Astrocyte (in vitro differentiated cells and primary cell): ENCODE measurements around the gene DCDC1. TPM values are rescaled to one million over a fixed set of nuclear protein-coding genes. Genes with fewer than 3 reads are reported as not detected.

Experiments used
- DNase-seq: peaks from one replicate; pipeline ENCODE4 v3.0.0-alpha.2; 2010; ENCODE audit warnings: low read depth
- FAIRE-seq: peaks from 2 replicates; lab custom pipeline; 2011; peaks lifted over from hg19 to GRCh38; lab: Jason Lieb, UNC
- H2AFZ ChIP-seq: 2 replicates; pipeline ENCODE4 v1.6.0; 2012; ENCODE audit warnings: low read depth, low read length, inconsistent platforms
- H3K27ac ChIP-seq: 2 replicates; pipeline ENCODE4 v1.5.1; 2011; ENCODE audit warnings: low read depth, low read length, inconsistent platforms
- H3K27me3 ChIP-seq: 2 replicates; pipeline ENCODE4 v1.6.0; 2011; ENCODE audit warnings: low read length, inconsistent platforms; ENCODE audit not compliant: insufficient read depth
- H3K36me3 ChIP-seq: 2 replicates; pipeline ENCODE4 v1.5.1; 2011; ENCODE audit warnings: low read length, inconsistent platforms; ENCODE audit not compliant: insufficient read depth
- H3K4me1 ChIP-seq: 2 replicates; pipeline ENCODE4 v1.5.1; 2011; ENCODE audit warnings: low read length, inconsistent platforms; ENCODE audit not compliant: insufficient read depth
- H3K4me2 ChIP-seq: 2 replicates; pipeline ENCODE4 v1.6.0; 2012; ENCODE audit warnings: low read length, inconsistent platforms
- H3K4me3 ChIP-seq: 2 replicates; pipeline ENCODE4 v1.5.1; 2011; ENCODE audit warnings: low read depth, mild to moderate bottlenecking, low read length, inconsistent platforms; ENCODE audit not compliant: insufficient read depth
- H3K79me2 ChIP-seq: 2 replicates; pipeline ENCODE4 v1.6.0; 2012; ENCODE audit warnings: mild to moderate bottlenecking, low read length, inconsistent platforms; ENCODE audit not compliant: insufficient read depth
- H3K9ac ChIP-seq: 2 replicates; pipeline ENCODE4 v1.6.0; 2012; ENCODE audit warnings: mild to moderate bottlenecking, low read length, inconsistent platforms
- H3K9me3 ChIP-seq: 2 replicates; pipeline ENCODE4 v1.5.1; 2012; ENCODE audit warnings: low read depth, mild to moderate bottlenecking, low read length, inconsistent platforms; ENCODE audit not compliant: insufficient read depth
- H4K20me1 ChIP-seq: 2 replicates; pipeline ENCODE4 v1.6.0; 2012; ENCODE audit warnings: low read length, inconsistent platforms; ENCODE audit not compliant: insufficient read depth
- H3K27ac Mint-ChIP-seq: one replicate; pipeline ENCODE4 v1.8.0; 2021; ENCODE audit warnings: mild to moderate bottlenecking, mixed read lengths; ENCODE audit not compliant: unreplicated experiment
- H3K27me3 Mint-ChIP-seq: one replicate; pipeline ENCODE4 v1.8.0; 2021; ENCODE audit warnings: low read depth, mixed read lengths; ENCODE audit not compliant: unreplicated experiment
- H3K36me3 Mint-ChIP-seq: one replicate; pipeline ENCODE4 v1.8.0; 2021; ENCODE audit warnings: low read depth, mixed read lengths; ENCODE audit not compliant: unreplicated experiment
- H3K4me1 Mint-ChIP-seq: one replicate; pipeline ENCODE4 v1.8.0; 2021; ENCODE audit warnings: low read depth, mixed read lengths; ENCODE audit not compliant: unreplicated experiment
- H3K4me3 Mint-ChIP-seq: one replicate; pipeline ENCODE4 v1.8.0; 2021; ENCODE audit warnings: mild to moderate bottlenecking, moderate library complexity, mixed read lengths; ENCODE audit not compliant: unreplicated experiment
- H3K9me3 Mint-ChIP-seq: one replicate; pipeline ENCODE4 v1.8.0; 2021; ENCODE audit warnings: mild to moderate bottlenecking, mixed read lengths; ENCODE audit not compliant: unreplicated experiment
- EZH2 ChIP-seq: IDR thresholded peaks from 2 replicates; pipeline ENCODE4 v1.6.1; 2012; ENCODE audit warnings: mild to moderate bottlenecking, low read length, inconsistent platforms; ENCODE audit not compliant: insufficient read depth
- total RNA-seq: library from RNA; stranded (reverse); gene quantifications from 2 replicates; pipeline ENCODE4 v1.2.1, GENCODE V29; 2021
- TF ChIP-seq, protein P1 (sequence below): IDR thresholded peaks from 2 replicates; pipeline ENCODE4 v1.5.1; 2011; ENCODE audit warnings: low read depth, mild to moderate bottlenecking, inconsistent platforms, low read length, moderate library complexity; ENCODE audit not compliant: insufficient read depth

Gene DCDC1
- total RNA-seq, 1 donor from 2014 or later: 1.4 TPM

DNA sequence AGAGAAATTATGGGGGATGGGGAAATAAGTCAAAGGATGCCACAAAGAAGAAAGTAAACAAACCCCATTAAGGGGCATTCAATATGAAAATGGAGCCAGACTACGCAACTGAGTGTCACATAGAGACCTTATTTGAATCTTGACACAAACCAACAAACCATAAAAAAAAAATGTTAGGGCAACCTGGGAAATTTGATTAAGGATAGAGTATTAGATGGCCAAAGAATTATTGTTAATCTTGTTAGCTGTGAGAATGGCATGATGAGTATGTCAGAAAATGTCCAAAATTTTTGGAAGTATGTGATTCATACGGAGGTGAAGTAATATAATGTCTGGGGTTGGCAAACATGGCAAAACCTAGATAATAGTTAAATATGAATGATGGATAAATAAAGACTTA lies 461.3 kb downstream of the DCDC1 start:
- no peak overlapping the region for H3K4me3 ChIP-seq
- H2AFZ ChIP-seq: no peak overlapping the region
- FAIRE-seq: no peak
- no peaks in the 10 kb centered on the region for H3K79me2 ChIP-seq
- no peaks in the 10 kb centered on the region for H3K36me3 ChIP-seq
- Mint-ChIP-seq H3K4me1 (no peaks in the 10 kb centered on the region), H3K4me3 (no peak overlapping the region), H3K36me3 (peaks cover 2% of the 10 kb centered on the region), H3K9me3 (no peaks in the 10 kb centered on the region), H3K27ac (no peak overlapping the region), H3K27me3 (peaks cover 2% of the 10 kb centered on the region)
- no peaks in the 10 kb centered on the region for H3K9me3 ChIP-seq
- TF ChIP-seq EZH2: no peak
- TF ChIP-seq, protein P1, sequence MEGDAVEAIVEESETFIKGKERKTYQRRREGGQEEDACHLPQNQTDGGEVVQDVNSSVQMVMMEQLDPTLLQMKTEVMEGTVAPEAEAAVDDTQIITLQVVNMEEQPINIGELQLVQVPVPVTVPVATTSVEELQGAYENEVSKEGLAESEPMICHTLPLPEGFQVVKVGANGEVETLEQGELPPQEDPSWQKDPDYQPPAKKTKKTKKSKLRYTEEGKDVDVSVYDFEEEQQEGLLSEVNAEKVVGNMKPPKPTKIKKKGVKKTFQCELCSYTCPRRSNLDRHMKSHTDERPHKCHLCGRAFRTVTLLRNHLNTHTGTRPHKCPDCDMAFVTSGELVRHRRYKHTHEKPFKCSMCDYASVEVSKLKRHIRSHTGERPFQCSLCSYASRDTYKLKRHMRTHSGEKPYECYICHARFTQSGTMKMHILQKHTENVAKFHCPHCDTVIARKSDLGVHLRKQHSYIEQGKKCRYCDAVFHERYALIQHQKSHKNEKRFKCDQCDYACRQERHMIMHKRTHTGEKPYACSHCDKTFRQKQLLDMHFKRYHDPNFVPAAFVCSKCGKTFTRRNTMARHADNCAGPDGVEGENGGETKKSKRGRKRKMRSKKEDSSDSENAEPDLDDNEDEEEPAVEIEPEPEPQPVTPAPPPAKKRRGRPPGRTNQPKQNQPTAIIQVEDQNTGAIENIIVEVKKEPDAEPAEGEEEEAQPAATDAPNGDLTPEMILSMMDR: no peak
- H3K27me3 ChIP-seq: no peaks in the 10 kb centered on the region
- H3K4me2 ChIP-seq: no peak overlapping the region
- H3K27ac ChIP-seq: no peak overlapping the region
- no peak overlapping the region for H3K9ac ChIP-seq
- no peaks in the 10 kb centered on the region for H4K20me1 ChIP-seq
- no peak for DNase-seq
- H3K4me1 ChIP-seq: no peaks in the 10 kb centered on the region

DNA sequence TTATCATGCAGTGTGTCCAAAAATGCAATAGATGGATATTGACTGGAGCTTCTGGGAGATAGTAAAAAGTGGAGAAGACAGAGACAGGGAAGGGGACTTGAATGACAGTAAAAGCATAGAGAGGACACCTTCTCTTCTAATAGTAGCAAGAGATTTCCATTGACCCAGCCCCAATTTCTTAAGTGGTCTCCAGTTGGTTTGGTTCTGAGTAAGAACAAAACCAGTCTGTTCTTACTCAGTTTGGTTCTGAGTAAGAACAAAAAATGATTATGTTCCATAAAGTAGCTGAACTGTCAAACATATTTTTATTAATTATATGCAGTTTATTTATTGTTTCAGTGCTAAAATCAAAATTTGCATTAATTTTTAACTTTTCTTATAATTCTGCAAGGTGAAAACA lies 466.6 kb downstream of the DCDC1 start:
- H3K4me3 ChIP-seq: no peak overlapping the region
- no peak for FAIRE-seq
- Mint-ChIP-seq H3K27me3 (peaks cover 2% of the 10 kb centered on the region), H3K36me3 (no peaks in the 10 kb centered on the region), H3K27ac (no peak overlapping the region), H3K9me3 (no peaks in the 10 kb centered on the region), H3K4me1 (no peaks in the 10 kb centered on the region), H3K4me3 (no peak overlapping the region)
- no peak overlapping the region for H3K4me2 ChIP-seq
- no peak for DNase-seq
- H4K20me1 ChIP-seq: no peaks in the 10 kb centered on the region
- H3K9ac ChIP-seq: no peak overlapping the region
- no peaks in the 10 kb centered on the region for H3K79me2 ChIP-seq
- no peaks in the 10 kb centered on the region for H3K9me3 ChIP-seq
- no peak overlapping the region for H3K27ac ChIP-seq
- H3K4me1 ChIP-seq: no peaks in the 10 kb centered on the region
- no peaks in the 10 kb centered on the region for H3K27me3 ChIP-seq
- no peaks in the 10 kb centered on the region for H3K36me3 ChIP-seq
- no peak overlapping the region for H2AFZ ChIP-seq
- TF ChIP-seq, protein P1: no peak
- no peak for TF ChIP-seq EZH2

DNA sequence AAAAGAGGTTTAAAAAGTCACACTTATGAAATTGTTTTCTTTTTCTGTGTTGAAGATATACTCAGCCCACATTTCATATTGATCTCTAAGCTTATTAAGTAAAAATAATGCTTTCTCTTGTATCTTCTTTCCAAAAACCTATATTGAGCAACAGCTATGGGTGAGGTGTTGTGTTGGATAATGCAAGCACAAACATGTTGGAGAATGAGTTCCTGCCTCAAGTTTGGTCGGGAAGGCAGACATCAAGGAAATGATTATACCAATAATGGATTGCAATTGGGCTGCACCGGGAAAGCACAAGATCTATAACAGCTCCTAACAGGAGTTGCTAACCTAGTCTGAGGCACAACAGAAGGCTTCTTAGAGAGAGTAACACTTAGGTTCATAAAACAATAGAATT lies 474.5 kb downstream of the DCDC1 start:
- no peaks in the 10 kb centered on the region for H3K36me3 Mint-ChIP-seq

More for the DNA sequence above, 474.5 kb downstream of the DCDC1 start:
- H3K27me3 ChIP-seq: no peaks in the 10 kb centered on the region
- Mint-ChIP-seq H3K9me3 (no peaks in the 10 kb centered on the region), H3K4me1 (no peaks in the 10 kb centered on the region), H3K4me3 (no peak overlapping the region), H3K27me3 (no peaks in the 10 kb centered on the region), H3K27ac (no peak overlapping the region)
- TF ChIP-seq, protein P1: no peak
- no peak for TF ChIP-seq EZH2
- H3K4me2 ChIP-seq: no peak overlapping the region
- H3K27ac ChIP-seq: no peak overlapping the region
- no peaks in the 10 kb centered on the region for H3K79me2 ChIP-seq
- DNase-seq: no peak
- H2AFZ ChIP-seq: no peak overlapping the region
- H4K20me1 ChIP-seq: no peaks in the 10 kb centered on the region
- no peak overlapping the region for H3K4me3 ChIP-seq
- no peaks in the 10 kb centered on the region for H3K4me1 ChIP-seq
- no peak for FAIRE-seq
- H3K36me3 ChIP-seq: no peaks in the 10 kb centered on the region
- no peaks in the 10 kb centered on the region for H3K9me3 ChIP-seq
- no peak overlapping the region for H3K9ac ChIP-seq
